ENCODE results near the gene FKBP5. TPM values are rescaled to one million over a fixed set of nuclear protein-coding genes. Genes with fewer than 3 reads are reported as not detected.
"Not testable (repeated sequence)": the region's sequence is repeated elsewhere in the genome, so short reads cannot be mapped to it uniquely, and the experiment has no call there.

FKBP5 gene
- total RNA-seq, 1 donor from 2014 or later: 156 TPM

DNA sequence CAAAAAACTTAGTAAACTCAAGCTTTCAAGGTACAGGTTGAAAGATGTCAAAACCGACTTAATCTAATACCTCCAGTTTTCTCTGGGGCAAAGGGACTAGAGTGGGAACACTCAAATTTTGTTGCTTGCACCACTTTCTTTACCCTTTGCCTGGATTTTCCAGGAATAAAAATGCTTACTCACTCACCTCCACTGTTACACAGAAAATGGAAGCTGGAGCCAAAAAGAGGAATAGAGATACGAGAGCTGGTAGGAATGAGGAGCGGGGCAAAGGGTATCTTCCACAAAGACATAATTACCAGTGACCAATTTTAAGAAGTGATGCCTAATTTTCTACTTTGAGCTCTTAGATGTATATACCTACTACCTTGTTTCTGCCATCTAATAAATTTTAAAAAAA lies 96.5 kb downstream of the FKBP5 start:
- ATAC-seq (peak; percentile 54), DNase-seq (ENCODE audit: low spot score) (no peak)

- no peak for DNase-seq (ENCODE audit: low spot score)
- peak; percentile 33 for ATAC-seq
These were observed 98.1 kb downstream of the FKBP5 start for GRCh38 chr6:35590622-35591066.

DNA sequence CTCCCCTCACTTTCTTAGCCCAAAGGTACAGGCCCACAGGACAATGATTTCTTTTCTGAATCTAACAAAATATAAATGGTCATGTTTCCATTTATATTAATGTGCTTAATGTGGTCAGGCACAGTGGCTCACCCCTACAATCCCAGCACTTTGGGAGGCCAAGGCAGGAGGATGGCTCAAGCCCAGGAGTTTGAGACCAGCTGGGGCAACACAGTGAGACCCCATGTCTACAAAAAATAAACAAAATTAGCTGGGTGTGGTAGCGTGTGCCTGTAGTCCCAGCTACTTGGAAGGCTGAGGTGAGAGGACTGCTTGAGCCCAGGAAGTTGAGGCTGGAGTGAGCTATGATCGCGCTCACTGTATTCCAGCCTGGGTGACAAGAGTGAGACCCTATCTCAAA lies 98.8 kb downstream of the FKBP5 start:
- ATAC-seq (no peak), DNase-seq (ENCODE audit: low spot score) (no peak)

DNA sequence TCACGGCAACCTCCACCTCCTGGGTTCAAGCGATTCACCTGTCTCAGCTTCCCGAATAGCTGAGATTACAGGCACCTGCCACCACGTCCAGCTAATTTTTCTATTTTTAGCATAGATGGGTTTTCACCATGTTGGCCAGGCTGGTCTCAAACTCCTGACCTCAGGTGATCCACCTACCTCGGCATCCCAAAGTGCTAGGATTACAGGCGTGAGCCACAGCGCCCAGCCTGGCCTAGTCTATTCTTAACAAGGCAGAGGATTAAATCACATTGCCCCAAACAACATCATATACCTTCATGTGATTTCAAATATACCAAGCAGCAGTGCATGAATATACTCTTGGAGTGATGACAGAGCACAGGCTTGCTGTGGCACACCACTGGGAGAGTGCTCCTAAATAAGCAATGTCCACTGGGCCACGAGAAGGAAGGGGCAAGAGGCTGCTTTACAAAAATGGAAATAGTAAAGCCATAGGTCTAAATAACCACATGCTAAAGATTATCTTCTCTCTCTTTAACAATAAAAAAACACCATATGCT lies 99.4 kb downstream of the FKBP5 start:
- no peak for ATAC-seq
- no peak for DNase-seq (ENCODE audit: low spot score)

DNA sequence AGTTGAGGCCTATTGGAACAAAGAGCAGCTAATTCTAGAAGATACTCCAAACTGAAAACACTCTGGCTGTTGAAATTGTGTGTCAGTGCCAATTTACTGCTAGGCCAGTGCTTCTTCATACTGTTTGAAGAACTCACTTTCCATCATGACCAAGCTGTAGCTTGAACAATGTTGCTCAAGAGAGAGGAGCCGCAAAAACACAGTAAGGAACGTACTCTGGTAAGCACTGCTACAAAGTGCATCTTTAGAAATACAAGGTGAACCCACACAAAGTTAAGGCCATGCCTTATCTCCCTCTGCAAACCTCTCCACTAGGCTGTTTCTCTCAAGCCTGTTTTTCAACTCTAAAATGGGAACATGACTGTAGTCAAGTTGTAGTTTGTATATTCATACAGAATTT lies 101.5 kb downstream of the FKBP5 start:
- DNase-seq (ENCODE audit: low spot score) (no peak), ATAC-seq (peak; percentile 4)

DNA sequence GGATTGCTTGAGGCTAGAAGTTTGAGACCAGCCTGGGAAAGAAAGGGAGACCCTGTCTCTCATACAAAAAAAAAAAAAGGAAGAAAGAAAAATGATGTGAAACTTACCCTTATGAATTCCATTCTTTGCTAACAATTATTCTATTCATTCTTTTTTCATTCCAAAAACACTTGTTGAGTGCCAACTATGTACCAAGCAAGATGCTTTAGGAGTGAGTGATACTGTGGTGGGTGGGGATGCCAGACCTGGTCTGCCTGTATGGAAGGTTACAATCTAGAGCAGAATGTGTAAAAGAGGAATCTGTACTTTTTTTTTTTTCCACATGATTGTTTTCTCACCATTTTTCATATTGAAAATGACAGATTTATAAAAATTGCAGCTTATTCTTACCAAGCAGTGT lies 102.2 kb downstream of the FKBP5 start:
- ATAC-seq (no peak), DNase-seq (ENCODE audit: low spot score) (no peak)

- DNase-seq (ENCODE audit: low spot score) (no peak), ATAC-seq (no peak)
These were observed 103.1 kb downstream of the FKBP5 start for GRCh38 chr6:35585658-35586057.

DNA sequence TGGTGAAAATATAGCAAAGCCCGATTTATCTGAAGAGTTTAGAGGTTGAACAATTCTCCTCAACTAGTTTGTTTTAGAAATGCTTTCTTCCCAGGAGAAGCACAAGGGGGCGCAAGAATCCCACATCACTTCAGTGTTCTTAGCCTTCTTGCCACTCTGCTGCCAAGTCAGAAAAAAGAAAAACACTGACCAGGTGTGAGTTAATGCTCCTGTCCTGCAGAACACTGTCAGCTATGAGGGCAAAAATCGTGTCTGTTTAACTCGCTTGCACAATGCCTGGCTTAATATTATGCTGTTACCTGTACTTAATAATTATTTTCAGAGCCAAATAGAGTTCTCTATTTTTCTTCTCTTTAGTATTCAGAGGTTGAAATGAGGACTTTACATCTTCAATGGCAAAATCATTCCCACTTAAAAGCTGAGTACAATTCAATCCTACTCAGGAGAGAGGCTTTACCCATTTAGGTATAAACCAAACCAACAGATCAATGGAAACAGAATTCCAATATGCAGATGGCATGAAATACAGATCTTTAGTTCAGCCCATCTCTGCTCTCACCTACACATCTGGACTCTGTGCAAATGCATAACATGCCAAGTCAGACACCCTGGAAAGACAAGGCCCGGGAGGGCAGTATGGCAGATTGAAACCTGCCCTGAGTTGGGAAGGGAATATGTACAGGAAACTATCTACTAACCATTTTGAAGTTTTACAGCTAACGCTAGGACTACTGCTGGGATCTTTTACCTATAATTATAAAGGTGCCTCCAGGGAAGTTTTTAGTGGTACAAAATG lies 104.6 kb downstream of the FKBP5 start:
- peak; percentile 85 for ATAC-seq
- peak; percentile 59 for DNase-seq (ENCODE audit: low spot score)

DNA sequence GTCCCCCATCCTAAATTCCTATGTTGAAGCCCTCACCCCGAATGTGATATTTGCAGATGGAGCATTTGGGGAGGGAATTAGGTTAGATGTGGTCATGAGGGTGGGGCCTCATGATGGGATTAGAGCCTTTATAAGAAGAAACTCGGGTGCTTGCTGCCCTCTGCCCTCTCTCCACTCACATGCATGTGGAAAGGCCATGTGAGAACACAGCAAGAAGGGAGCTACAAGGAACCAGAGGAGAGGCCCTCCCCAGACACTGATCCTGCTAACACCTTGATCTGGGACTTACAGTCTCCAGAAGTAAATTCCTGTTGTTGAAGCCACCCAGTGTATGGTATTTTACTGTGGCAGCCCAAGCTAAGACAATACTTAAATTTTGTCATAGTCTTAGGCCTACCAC lies 106.4 kb downstream of the FKBP5 start:
- ATAC-seq (no peak), DNase-seq (ENCODE audit: low spot score) (no peak)

GRCh38 chr6:35581633-35582032 lies 107.1 kb downstream of the FKBP5 start:
- ATAC-seq (no peak), DNase-seq (ENCODE audit: low spot score) (no peak)

GRCh38 chr6:35580836-35581235 lies 107.9 kb downstream of the FKBP5 start:
- DNase-seq (ENCODE audit: low spot score) (no peak), ATAC-seq (no peak)

DNA sequence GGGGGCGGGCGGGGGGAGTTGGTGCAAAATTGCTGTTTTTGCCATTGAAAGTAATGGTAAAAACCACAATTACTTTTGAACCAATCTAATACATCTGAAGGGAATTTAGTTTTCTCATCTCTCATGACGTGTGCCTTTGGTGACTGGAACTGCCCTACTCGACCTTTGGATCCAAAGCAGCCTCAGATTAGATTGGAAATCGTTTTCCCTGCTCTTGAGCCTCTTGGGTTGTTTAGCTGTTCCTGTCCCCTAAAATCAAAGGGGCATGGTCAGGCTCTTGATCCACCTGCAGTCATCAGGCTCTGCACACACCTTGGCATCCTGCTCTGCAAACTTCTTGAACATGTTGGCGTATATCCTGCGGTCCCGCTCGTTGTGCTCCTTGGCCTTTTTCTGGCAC lies 112.0 kb downstream of the FKBP5 start:
- DNase-seq (ENCODE audit: low spot score): no peak
- peak; percentile 33 for ATAC-seq

DNA sequence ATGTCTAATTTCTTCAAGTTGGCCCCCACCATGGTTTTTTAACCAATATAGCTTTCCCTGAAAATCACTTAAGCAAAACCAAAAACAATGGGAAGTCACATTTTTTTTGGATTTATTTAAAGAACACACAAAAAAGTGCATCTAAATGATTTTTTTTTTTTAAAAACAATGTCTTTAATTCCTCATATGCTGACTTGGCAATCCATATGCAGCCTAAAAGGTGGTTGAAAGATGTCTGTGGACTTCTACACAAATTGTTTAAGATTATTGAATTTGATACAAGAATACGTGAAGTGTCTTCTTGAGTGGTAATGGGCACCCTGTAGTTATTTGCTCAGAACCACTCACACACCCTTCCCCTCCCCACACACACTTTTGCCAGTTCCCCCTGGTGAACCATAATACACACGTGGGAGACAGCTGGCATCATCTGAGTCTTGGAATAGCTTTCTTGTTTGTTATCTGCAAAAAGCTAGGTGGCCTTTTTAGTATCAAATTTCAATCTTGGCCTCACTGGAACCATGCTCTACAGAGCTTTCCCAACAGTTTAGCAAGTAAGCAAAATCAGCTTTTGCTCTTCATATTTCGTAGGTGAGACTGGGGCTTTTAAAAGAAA lies 115.1 kb downstream of the FKBP5 start:
- no peak for DNase-seq (ENCODE audit: low spot score)
- no peak for ATAC-seq

DNA sequence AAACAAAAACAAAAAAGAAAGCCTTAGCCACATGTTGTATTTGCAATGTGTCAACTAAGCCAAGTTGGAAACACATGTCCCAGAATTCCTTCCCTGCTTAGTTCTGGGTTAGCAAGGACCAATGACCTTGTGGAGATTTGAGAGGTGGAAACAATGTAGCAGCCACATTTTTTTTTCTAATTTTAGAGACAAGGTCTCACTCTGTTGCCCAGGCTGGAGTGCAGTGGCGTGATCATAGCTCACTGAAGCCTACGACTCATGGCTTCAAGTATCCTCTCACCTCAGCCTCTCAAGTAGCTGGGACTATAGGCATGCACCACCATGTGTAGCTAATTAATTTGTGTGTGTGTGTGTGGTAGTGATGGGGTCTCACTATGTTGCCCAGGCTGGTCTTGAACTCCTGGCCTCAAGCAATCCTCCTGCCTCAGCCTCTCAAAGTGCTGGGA lies 117.8 kb downstream of the FKBP5 start:
- ATAC-seq; DNase-seq (ENCODE audit: low spot score): not testable (repeated sequence)

DNA sequence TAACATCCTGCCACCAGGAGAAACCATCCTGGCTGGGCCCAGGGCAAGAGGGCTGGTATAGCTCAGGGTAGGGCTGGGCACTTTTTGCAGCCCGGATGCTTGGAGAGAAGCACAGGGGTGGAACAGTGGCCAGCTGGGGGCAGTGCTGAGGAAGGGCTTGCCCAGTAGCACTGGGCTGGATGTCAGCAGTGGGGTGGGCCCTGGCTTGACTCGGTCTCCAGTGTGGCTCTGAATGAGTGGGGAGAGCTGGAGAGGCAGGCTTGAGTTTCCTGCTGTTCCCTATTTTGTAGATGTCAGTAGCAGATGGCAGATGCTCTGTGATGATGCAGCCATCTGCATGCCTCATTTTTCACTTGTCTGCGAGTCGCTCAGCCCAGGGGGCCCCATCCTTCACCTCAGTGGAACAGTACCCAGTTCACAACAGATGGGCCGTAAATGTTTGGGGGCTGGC lies 119.7 kb downstream of the FKBP5 start:
- peak; percentile 64 for DNase-seq (ENCODE audit: low spot score)
- ATAC-seq: peak; percentile 85

DNA sequence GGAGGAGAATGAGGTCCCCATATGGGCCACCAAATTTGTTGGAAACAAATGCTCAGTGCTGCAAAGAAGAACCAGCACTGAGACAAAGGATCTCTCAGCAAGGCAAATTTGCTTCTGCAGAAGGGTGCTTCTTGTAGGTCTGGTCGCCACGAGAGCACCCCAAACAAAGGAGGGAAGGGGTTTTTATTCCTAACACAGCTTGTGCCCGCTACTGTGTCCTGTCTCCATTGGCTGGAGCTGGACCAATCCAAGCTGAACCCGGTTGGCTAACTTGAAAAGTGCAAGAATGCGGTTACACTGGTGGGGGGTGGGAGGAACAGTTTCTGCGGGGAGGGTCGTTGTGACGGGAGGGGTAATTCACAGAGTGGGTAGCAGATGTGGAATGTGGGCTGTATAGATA lies 121.9 kb downstream of the FKBP5 start:
- no peak for DNase-seq (ENCODE audit: low spot score)
- ATAC-seq: no peak

- ATAC-seq (no peak), DNase-seq (ENCODE audit: low spot score) (no peak)
These were observed 124.0 kb downstream of the FKBP5 start for GRCh38 chr6:35564733-35565132.

DNA sequence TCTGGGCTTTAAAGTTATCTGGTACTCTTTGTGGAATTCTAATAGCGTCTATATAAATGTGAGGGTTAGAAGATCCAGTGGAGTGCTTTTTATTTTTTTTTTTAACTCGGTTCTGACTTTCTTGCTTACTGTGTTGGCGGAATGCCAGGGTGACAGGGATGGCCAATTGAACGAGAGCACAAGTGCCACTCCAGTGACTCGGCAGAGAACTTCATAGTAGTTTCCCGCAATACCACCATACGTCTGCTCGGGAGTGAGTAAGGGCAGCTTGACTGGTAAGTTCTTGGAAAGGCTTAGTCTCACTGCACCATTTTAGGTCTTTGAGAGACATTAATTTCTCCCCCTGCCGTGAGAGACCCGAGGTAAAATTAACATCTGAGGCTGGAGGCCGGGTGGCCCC lies 126.7 kb downstream of the FKBP5 start:
- ATAC-seq (no peak), DNase-seq (ENCODE audit: low spot score) (no peak)

DNA sequence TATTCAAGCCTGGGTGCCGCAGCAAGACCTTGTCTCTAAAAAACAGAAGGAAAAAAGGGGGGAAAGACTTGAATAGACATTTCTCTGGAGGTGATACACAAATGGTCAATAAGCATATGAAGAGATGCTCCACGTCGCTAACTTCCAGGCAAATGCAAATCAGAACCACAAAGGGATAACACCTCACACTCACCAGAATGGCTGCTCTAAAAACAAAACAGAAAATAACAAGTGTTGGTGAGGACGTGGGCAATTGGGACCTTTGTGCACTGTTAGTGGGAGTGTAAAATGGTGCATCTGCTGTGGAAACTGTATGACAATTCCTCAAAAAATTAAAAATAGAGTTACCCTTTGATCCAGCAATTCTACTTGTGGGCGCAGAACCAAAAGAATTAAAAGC lies 127.6 kb downstream of the FKBP5 start:
- ATAC-seq: no peak
- DNase-seq (ENCODE audit: low spot score): no peak

GRCh38 chr6:35558571-35558970 lies 130.1 kb downstream of the FKBP5 start:
- DNase-seq (ENCODE audit: low spot score) (no peak), ATAC-seq (no peak)

DNA sequence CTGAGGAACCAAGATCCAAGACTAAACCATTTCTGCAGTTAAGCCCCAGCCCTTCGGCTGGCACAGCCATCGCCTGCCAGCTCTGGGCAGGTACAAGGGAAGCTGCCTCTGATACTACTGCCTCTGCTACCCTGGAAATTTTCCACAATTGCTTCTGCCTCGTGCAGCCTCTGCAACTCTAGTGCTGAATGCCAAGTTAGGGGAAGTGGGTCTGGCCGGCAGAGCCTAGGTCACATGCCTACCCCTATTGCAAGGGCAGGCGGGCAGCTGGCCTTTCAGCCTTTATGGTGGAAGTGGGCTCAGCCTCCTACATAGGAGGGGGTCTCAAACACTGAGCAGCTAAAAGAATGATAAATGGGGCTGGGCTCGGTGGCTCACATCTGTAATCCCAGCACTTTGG lies 131.5 kb downstream of the FKBP5 start:
- ATAC-seq (no peak), DNase-seq (ENCODE audit: low spot score) (no peak)

DNA sequence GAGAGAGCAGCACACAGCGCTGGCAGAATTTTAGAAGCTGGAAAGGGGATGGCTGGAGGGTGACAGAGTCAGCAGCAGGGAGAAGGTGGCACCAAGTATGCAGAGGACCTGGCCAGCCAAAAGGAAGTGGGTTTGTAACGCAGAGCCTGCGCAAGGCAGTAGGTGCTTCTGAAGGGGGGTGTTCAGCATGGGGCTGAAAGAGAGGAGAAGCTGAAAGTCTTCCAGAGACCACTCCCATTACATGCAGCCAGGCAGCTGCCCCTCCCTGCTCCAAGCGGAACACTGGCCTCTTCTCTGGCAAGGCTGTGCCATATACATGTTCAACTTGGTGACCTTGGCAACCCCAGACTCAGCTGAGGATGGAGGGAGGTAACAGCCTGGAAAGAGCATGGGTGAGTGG lies 133.9 kb downstream of the FKBP5 start:
- no peak for DNase-seq (ENCODE audit: low spot score)
- ATAC-seq: no peak
